Ovary (tissue), 3 donors: ENCODE measurements around the gene IRAK1.

Source experiments
- CTCF ChIP-seq, 3 donors: fragments of 450-650 bp in 2 of 3; fragments of 200-600 bp in 1 of 3; IDR thresholded peaks; one replicate each; pipeline versions ENCODE4 v1.5.1 to v1.8.0; 2016 to 2022; ENCODE audit warnings: antibody characterized with exemption in 3 of 3, mild to moderate bottlenecking in 1 of 3
- EP300 ChIP-seq: sonication (generic); formaldehyde crosslinking; IDR thresholded peaks from one replicate; pipeline ENCODE4 v1.6.1; 2017; ENCODE audit warnings: antibody characterized with exemption
- POLR2A ChIP-seq: fragments of 450-650 bp; IDR thresholded peaks from one replicate; pipeline ENCODE4 v1.6.1; 2017; ENCODE audit warnings: antibody characterized with exemption, mild to moderate bottlenecking, moderate library complexity
- donor health status: DM: no; HTN: no; CAD: no.

- TF ChIP-seq POLR2A, result no peak
- no peak for TF ChIP-seq CTCF (IDR thresholded peaks at IDR 0.05)
- no peak for TF ChIP-seq EP300
These were observed 40.1 kb upstream of the IRAK1 start for GRCh38 chrX:154059729-154060245.
